Activated CD8-positive, alpha-beta memory T cell treated with anti-CD3 and anti-CD28 coated beads, Interleukin-2, amount 50 U/mL, for 48 hours (primary cell): ENCODE data around the gene RBFOX2.

Experiments
- DNase-seq: peaks from one replicate; pipeline ENCODE4 v3.0.0-alpha.2; 2020

RBFOX2 gene

DNA sequence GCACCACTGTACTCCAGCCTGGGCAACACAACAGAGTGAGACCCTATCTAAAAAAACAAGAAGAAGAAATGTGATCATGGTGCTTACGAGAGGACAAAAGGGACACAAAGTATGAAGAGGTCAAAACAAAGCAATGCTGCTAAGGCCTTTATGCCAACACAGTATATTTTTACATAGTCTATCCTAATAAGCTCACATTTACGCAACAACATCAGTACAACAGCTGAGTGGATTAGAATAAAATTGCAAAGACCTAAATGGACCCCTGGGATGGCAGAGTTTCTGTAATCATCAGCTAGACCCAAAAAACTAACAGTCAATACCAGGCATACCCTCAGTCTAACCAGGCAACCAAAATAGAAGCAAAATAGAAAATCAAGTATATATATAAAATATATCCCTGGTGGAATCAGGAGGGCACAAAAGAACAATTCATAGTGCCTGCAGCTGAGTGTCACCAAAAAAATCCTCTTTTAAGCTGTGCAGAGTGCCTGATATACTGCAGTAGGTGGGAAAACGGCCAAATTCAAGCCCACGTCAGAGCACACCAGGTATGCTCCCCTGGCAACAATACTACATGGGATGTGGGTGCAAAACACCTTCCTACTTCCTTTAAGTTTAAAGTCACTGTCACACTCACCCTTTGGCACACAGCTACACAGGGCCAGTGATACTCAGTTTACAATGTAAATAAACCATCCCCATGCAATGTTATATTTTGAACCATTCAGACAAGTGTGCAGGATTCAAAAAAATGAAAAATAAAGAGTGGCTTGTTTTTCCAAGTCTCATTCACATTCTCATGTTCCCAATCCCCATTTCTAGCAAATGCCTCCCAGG is 57.8 kb downstream of the RBFOX2 start:
- DNase-seq, result no peak

DNA sequence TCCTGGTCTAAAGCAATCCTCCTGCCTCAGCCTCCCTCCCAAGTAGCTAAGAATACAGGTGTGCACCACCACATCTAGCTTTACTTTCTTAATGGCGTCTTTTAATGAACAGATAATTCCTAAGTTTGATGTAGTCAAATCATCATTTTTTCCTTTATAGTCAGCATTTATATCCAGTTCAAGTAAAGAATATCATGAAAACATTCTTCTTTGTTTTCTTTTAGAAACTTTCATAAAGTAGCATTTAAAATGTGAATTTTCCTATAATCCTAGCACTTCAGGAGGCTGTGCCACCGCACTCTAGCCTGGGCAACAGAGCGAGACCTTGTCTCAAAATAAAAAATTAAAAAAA is 61.6 kb downstream of the RBFOX2 start:
- no peak for DNase-seq

DNA sequence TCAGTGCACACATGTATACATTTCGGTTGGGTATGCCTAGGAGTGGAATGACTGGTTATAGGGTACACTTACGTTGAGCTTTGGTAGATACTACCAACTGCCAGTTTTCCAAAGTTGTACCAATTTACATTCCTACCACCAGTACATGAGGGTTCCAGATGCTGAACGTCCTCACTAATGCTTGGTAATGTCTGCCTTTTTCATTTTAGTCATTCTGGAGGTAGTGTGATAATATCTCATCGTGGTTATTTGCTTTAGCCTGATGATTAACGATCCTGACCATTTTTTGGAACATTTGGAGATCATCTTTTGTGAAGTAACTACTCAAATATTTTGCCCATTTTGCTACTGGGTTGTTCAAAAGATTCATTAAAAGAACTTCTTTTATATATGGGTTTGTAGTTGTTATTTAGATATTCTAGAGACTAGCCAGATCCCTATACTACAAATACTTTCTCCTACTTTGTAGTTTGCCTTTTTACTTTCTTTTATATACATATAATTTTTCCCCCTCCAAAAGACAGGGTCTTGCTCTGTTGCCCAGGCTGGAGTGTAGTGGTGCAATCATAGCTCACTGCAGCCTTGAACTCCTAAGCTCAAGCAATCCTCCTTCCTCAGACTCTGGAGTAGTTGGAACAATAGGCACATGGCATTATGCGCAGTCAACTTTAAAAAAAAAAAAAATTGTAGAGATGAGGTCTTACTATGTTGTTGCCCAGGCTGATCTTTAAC is 62.1 kb downstream of the RBFOX2 start:
- DNase-seq, result no peak

DNA sequence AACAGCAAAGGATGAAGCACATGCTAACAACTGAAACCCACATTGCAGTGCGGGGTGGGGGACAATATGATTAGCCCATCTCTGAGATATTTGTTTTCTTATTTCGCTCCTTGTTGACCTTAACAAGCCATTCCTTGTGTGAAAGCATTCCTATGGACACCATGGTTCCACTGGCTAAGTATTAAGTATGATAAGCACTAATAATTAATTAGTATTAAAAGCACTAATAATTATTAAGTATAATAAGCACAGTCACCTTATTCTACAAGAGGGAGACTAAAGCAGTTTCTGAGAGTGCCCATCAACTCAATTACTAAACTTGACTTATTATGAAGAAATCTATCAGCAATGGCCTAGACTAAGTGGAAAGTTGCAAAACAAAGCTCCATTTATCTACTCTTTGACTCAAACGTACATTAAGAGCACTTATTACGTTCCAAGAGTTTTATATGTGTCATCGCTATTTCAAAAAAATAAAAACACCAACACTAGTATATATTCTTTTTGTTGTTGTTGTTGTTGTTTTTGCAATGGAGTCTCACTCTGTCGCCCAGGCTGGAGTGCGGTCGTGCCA is 65.3 kb downstream of the RBFOX2 start:
- no peak for DNase-seq

DNA sequence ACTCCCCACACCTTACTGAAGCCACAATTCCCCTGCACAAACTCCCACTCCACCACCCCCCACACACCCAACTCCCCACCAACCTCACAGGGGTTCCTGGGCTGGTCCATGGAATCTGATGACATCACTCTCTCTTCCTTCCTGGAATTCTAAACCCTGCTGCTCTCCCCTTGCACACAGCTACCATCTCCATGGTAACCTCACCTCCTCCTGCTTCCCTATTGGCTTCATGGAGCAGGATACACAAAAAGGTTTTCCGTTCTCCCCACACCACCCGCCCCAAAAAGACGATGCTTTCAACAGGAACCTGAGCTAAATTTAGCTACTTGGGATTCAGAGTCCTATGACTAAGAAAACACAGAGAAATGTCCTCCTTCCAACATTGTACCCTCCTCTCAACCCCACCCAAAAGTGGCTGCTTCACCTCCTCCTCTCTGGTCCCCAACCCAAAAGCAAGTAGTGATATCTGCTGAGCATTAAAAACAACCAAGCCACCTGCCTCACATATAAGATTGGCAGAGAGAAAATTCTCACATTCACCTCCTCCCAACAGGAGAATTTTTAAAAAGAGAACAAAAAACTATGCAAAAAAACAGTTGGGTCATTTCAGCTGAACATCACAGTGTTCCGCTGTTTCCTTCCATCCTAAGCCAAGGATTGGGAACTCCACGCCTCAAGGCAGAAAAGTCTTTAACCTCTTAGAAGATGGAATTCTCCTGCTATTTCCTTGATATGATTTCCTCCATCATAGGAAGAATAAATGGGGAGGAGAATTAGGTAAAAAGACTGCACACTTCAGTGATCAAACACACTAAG is 66.9 kb downstream of the RBFOX2 start:
- DNase-seq, result no peak

DNA sequence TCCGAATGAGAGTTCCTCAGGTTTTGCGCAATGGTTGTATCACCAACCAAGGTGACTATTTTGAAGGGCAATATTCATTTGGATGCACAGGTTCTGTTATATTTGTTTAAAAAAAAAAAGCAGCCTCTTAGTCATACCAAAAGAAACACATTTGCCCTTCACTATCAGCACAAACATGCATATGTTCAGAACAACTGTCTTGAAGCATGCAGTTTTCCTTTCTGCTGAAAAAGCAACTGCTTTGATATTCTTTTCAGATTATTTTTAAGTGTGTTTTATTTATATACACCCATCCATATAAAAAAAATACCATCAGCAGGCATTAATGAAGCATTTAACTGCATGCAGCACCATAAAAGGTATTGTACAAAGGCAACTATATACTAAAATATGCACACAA is 67.8 kb downstream of the RBFOX2 start:
- DNase-seq, result no peak

DNA sequence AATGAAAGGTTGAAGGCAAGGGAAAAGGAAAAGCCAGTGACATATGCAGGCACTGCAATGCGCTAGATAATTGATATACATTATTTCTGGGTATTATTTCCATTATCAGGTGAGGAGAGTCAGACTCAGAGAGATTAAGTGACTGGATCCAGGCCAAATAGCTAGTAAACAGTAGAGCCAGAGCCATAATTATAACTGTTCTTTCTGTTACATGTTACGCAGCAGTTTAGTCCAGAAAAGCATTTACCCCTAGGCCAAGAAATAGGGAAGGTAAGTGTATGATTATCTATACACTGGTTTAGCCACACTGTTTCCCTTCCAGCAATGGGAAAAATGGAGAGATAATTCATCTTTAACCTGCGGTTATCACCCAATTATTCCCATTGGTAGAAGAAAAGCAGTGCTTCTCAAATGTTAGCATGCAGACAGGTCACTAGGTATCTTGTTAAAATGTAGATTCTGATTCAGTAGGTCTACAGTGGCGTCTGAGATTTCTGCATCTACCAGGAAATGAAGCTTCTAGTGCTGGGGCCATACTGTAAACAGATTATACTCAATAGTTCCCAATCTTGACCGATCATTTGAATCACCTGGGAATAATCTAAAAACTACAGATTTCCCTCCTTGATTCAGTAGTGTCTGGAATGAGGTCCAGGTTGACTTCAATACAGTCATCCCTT is 69.4 kb downstream of the RBFOX2 start:
- DNase-seq, result no peak

DNA sequence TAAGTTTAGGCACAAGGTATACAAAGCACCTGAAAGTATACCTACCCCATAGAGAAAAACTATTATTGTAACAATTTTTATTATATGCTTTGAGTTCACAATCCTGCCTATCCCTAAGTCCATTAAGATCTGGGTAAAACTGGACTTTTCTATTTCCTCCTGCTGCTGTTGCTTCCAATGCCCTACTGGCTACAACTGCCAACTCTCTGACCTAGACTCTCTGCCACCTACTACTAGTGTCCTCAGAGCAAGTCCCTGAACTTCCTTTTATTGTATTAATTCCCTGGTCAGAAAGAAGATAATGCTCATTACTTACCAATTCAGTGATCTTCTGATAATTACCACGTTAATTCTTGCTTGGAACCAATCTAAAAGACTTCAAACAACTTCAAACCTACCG is 70.3 kb downstream of the RBFOX2 start:
- no peak for DNase-seq

DNA sequence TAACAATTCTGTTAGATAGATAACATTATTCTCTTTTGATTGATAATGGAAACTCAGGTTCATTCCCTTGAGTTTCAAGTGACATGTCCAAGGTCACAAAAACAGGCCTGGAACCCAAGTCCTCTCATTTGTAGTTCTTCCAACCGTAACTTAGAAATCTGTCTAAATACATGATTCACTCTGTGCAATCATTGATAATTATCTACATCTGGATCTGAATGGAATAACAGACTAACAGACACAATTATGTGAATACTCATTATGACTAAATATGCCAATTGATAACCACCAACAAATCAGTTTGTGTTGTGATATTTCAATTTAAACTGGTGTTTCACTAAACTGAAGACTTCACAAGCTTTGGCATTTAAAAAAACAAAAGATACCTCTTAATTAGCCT is 71.0 kb downstream of the RBFOX2 start:
- DNase-seq, result no peak

DNA sequence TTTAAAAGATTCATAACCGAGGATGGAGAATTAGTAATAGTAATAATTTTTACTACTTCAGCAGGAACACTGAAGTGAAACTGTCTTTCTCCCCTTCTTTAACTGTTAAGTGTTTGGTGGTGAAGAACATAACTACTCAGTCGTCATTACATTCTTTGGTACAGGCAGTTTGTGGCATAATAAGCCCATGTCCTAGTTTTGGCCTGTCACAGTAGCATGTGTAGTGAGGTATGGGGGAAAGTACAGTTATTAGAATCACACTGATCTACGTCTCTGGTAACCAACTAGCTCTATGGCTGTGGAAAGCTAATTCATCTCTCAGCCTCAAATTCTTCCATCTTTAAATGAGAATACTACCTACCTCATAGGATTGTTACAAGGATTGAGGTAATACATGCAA is 71.8 kb downstream of the RBFOX2 start:
- DNase-seq, result no peak

DNA sequence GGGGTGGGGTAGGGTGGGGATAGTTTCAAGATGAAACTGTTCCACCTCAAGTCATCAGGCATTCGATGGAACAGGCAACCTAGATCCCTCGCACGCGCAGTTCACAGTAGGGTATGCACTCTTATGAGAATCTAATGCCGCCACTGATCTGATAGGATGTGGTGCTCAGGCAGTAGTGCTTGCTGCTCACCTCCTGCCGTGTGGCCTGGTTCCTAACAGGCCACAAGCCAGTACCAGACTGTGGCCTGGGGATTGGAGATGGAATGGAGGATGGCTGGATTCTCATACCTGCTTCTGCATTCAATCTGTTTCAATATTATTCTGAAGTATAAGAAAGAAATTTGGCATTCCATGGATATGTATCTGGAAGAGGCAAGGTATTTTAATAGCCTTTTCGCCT is 73.1 kb downstream of the RBFOX2 start:
- DNase-seq, result no peak

DNA sequence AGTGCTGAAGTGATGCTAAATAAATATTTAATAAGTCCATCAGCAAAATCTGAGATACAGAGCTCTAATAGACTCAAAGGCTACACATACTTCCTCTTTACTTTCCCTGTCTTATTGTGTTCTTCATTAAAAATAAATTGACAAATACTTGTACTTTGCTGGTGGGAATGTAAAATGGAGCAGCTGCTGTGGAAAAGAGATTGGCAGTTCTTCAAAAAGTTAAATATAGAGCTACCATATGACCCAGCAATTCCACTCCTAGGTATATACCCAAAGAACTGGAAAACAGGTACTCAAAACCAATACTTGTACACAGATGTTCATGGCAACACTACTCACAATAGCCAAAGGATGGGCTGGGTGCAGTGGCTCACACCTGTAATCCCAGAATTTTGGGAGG is 76.0 kb downstream of the RBFOX2 start:
- no peak for DNase-seq

DNA sequence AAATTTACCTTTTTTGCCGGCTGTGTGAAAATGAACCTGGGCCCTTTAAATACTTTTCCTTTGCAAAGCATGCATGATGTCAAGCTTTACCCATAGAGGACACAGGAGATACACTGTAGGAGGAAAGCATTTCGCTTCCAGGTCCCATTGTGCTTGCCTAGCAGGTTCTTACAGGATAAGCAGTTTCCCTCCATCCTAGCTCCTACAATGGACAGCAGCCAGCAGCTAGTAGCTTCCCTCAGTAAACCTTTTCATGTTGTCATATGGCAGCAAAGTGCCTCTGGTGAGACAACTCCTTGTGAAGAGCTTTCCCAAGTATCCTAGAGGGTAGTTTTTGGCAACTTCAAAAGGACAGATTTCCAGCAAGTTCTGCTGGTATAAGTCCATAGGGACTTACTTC is 78.4 kb downstream of the RBFOX2 start:
- no peak for DNase-seq

DNA sequence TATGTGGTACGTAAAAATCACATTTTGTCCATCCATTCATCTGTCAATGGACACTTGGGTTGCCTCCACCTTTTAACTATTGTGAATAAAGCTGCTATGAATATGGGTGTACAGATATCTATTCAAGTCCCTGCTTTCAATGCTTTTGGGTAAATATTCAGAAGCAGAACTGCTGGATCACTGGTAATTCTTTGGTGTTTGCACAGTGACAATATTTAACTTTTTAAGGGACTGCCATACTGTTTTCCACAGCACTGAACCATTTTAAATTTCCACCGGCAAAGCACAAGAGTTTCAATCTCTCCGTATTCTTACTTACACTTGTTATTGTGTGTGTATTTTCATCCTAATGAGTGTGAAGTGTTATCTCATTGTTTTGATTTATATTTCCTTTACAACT is 79.4 kb downstream of the RBFOX2 start:
- DNase-seq, result no peak

DNA sequence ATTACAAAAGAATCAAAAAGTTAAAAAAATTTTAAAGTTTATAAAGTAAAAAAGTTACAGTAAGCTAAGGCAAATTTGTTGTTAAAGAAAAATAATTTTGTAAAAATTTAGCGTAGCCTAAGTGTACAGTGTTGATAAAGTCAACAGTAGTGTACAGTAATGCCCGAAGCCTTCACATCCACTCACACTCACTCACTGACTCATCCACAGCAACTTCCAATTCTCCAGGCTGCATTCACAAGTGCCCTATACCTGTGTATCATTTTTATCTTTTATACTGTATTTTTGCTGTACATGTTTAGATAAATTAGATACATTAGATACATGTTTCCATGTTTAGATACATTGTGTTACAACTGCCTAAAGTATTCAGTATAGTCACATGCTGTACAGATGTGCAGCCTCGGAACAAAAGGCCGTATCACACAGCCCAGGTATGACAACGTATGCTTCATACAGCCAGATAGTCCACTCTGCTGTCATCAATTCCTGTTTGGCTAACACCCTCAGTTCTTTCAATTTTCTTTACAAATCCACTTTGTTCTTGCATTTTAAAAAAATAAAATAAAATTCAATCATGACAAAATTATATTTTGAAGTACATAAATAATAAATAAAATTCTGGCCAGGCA is 80.7 kb downstream of the RBFOX2 start:
- DNase-seq, result no peak

DNA sequence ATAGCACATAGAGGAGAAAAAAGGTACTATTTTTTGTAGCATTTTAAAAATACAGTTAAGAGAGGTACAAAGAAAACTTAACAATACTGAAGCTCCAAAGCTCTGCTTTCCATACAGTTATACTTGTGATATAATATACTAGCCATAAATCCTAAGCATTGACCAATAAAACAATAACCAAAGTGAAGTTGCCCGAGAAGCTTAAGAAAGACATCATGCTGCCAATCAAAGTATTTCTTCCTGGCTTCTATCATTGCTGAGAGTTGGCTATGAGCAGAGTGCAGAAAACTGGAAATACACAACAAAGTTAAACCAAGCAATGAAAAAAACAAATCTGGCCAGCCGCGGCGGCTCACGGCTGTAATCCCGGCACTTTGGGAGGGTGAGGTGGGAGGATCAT is 84.2 kb downstream of the RBFOX2 start:
- no peak for DNase-seq

DNA sequence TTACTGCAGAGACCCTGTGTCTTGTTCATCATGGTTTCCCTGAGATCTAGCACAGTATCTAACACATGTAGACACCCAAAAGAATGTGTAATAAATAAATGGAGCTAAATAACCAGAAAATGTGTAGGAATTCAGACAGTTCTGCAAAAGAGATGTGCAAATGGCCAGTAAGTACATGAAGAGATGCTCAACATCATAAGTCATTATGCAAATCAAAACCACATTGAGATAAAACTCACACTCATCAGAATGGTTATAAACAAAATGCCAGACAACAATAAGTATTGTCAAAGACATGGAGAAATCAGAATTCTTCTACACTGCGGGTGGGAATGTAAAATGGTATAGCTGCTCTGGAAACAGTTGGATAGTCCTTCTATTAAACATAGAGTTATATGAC is 88.5 kb downstream of the RBFOX2 start:
- DNase-seq, result no peak

DNA sequence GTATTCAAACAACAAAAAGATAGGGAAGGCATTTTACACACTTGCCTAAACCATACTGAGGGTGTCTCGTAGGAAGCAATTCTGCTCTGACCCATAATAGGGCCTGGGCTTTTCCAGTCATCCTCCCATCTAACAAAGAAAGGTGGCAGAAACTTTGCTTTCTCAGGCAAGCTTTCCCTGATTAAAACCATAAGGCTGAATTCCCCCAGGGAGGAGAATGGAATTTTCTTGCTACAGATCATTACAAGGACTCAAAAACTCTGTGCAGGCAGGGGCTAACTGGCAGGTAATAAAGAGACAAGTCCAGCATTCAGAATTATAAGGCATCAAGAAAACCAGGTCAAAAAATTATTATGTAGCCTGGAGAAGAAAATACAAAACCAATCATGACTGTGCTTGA is 90.4 kb downstream of the RBFOX2 start:
- no peak for DNase-seq

DNA sequence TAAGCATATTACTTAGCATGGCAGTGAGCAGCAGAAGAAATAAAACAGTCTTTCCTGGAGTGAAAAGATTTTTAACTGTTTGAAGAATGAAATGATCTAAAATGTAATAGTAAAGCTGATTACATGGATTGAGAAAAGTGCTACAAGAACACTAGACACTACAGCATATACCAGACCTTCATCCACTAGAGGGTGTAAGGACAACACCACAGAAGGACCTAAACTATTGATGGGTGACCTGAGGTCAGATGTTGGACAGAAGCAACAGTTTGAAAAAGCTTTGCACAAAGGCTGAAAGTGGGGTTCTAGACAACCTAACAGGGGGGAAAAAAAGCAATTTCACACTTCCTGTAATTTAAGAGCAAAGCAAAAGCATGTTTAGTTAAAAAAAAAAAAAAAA is 97.7 kb downstream of the RBFOX2 start:
- no peak for DNase-seq

DNA sequence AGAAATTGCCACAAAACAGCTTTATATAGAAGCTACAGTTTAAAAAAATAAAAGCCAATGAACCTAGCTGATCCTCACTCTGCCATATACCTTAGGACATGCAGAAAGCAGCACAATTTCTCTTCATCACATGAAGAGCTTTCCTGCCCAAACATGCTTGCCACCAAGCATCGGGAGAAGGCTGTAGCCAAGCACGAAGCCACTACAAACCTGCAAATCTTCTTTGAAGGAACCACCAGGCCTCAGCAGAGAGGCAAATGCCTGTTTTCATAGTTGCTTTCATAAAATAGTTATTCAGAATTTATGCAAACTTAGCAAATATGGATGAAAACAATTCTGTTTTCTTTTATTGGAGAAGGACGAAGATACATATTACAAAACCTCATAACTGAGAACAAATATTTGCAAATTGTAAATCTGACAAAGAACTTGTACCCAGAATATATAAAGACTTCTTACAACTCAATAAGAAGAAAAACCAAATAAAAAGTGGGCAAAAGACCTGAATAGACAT is 100.3 kb downstream of the RBFOX2 start:
- DNase-seq, result no peak

DNA sequence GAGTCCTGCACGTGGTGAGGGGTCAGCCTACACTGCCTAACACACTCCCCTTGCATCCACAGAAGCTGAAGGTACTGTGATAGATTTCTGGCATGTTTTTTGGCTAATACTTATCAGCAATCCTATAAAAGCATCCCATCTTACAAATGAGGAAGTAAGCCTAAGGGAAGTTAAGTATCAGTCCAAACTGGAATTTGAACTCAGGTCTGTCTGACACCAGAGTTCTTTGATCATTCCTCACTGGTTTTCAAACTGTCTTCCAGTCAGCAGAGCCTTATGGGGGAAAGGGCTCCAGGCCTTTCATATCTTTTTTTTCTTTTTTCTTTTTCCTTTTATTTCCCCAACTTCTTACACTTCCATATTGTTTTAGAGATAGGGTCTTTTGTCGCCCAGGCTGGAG is 105.6 kb downstream of the RBFOX2 start:
- DNase-seq, result no peak

DNA sequence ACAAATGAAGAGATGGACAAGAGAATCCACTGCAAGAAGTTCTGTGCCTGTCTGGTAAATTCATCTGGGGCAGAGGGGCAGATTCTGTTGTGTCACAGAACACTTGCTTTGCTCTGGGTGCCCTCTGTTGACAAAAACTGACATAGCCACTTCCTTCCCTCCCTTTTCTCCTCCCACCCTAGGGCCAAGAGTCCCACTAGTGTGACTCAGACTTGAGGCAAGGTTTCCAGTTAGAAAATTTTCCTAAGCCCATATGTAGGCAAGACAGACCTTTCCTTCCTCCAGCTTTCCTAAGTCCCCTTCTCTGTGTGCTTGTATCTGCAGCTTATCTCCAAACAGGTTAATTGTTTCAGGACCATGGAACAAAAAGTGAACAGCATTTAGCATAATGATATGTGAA is 106.8 kb downstream of the RBFOX2 start:
- no peak for DNase-seq
